GM12891 (cell line): ENCODE results near the gene GALNT6.

Source experiments
- POLR2A ChIP-seq: IDR thresholded peaks from 2 replicates; pipeline ENCODE4 v1.6.1; 2011; ENCODE audit warnings: low read depth, low read length, control low read depth
- TAF1 ChIP-seq: IDR thresholded peaks from 2 replicates; pipeline ENCODE4 v1.6.1; 2011; ENCODE audit warnings: low read depth, low read length, control low read depth

DNA sequence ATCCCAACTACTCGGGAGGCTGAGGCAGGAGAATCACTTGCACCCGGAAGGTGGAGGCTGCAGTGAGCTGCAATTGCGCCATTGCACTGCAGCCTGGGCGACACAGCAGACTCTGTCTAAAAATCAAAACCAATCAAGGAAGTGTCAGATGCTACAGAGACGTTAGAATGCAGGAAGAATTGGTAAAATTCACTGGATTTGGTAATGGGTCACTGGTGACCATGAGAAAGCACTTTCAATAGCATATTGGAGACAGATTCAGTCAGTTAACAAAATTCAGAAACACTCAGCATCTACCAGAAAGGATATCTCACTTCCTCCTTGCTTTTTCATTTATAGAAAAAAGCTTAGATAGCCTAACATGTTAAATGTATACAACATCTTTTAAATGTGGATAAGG lies 84.7 kb downstream of the GALNT6 start:
- TF ChIP-seq POLR2A (no peak), TAF1 (no peak)
